ENCODE measurements around the gene WFDC5. TPM values are rescaled to one million over a fixed set of nuclear protein-coding genes. Genes with fewer than 3 reads are reported as not detected.

The WFDC5 gene
- total RNA-seq (2014; rRNA removed; shearing (Covaris generic)) (not detected in 2 replicates), total RNA-seq (2022) (not detected in 2 replicates), Bru-seq, nascent RNA (not detected), BruChase-seq, experiment 1, labeled RNA remaining after a 6-hour chase (not detected), BruChase-seq, experiment 2, labeled RNA remaining after a 2-hour chase (not detected)
- long read RNA-seq = 0 reads

- DNase-seq (ENCODE audit: low spot score) = no peak
- intact Hi-C loops (cut with micrococcal nuclease; ENCODE audit: unreplicated experiment) = no loop called here
- POLR2A ChIA-PET = interaction anchor here (1.0 kb wide), 1 partner anchor 42 kb away, joined by 3 read pairs; no protein-coding TSS in a partner anchor
Observed at GRCh38 chr20:45114465-45115385, at the start of gene WFDC5. Gene WFDC5 (minus strand): TSS chr20:45115174. CDS start chr20:45115083, 91 bp downstream.

GRCh38 chr20:45163083-45163803, 48.3 kb upstream of the WFDC5 start:
- Histone ChIP-seq H3K4me1 (ENCODE audit: insufficient read depth, low read length, poor library complexity, severe bottlenecking) (no peaks in the 10 kb centered on the region), H4K20me1 (ENCODE audit: insufficient read depth, low read length) (no peaks in the 10 kb centered on the region), H3K79me2 (ENCODE audit: insufficient read depth, low read depth, low read length) (no peaks in the 10 kb centered on the region), H3K4me2 (ENCODE audit: low read length) (no peak overlapping the region), H3K9me2 (ENCODE audit: insufficient read depth, low read length) (no peaks in the 10 kb centered on the region), H3K27ac (ENCODE audit: low read depth, low read length, poor library complexity, severe bottlenecking) (no peak overlapping the region), H3K36me3 (ENCODE audit: insufficient read depth, low read length) (no peaks in the 10 kb centered on the region), H3K4me3 (ENCODE audit: low read depth, low read length, poor library complexity, severe bottlenecking) (no peak overlapping the region), H3K9me3 (ENCODE audit: low read length) (no peaks in the 10 kb centered on the region), H2AFZ (ENCODE audit: low read length) (no peak overlapping the region)
- no peak for DNase-seq (ENCODE audit: low spot score)
- TF ChIP-seq EZH2phosphoT487 (IDR thresholded peaks at IDR 0.05; ENCODE audit: borderline replicate concordance, low read depth, low read length) (no peak), CTCF (conservative IDR thresholded peaks at IDR 0.05; ENCODE audit: low read length) (no peak)
- ChIA-PET POLR2A (no interaction called here), CTCF (ENCODE audit: unreplicated experiment) (no interaction called here)
- intact Hi-C loops (cut with micrococcal nuclease; ENCODE audit: unreplicated experiment) = no loop called here
- BruUV-seq (replicated peaks) = no TSS peak

More at GRCh38 chr20:45114465-45115385, at the start of gene WFDC5:
- H3K27ac ChIP-seq (ENCODE audit: low read depth, low read length, poor library complexity, severe bottlenecking) = no peak within 1 kb of the TSS
- no peak within 1 kb of the TSS for H3K4me3 ChIP-seq (ENCODE audit: low read depth, low read length, poor library complexity, severe bottlenecking)
- H3K36me3 ChIP-seq (ENCODE audit: insufficient read depth, low read length) = no peaks in the 10 kb centered on the region
- no peaks in the 10 kb centered on the region for H3K9me3 ChIP-seq (ENCODE audit: low read length)
- no peaks in the 10 kb centered on the region for H3K9me2 ChIP-seq (ENCODE audit: insufficient read depth, low read length)
- H3K4me1 ChIP-seq (ENCODE audit: insufficient read depth, low read length, poor library complexity, severe bottlenecking) = no peaks in the 10 kb centered on the region
- BruUV-seq (replicated peaks) = no TSS peak
- no peak within 1 kb of the TSS for H3K4me2 ChIP-seq (ENCODE audit: low read length)
- H2AFZ ChIP-seq (ENCODE audit: low read length) = no peak within 1 kb of the TSS
- no peaks in the 10 kb centered on the region for H3K79me2 ChIP-seq (ENCODE audit: insufficient read depth, low read depth, low read length)
- no peaks in the 10 kb centered on the region for H4K20me1 ChIP-seq (ENCODE audit: insufficient read depth, low read length)
- CTCF ChIA-PET (ENCODE audit: unreplicated experiment) = interaction anchor here (1.0 kb wide), 1 partner anchor 10 kb away, joined by 4 read pairs; no protein-coding TSS in a partner anchor
- TF ChIP-seq CTCF (conservative IDR thresholded peaks at IDR 0.05; ENCODE audit: low read length) (no peak), EZH2phosphoT487 (IDR thresholded peaks at IDR 0.05; ENCODE audit: borderline replicate concordance, low read depth, low read length) (no peak)
